OCI-LY7 (cell line): ENCODE data around the gene MTA3.
"Not testable (repeated sequence)": the region's sequence is repeated elsewhere in the genome, so short reads cannot be mapped to it uniquely, and the experiment has no call there.

Source experiments
- EZH2phosphoT487 ChIP-seq: fragments of 200-600 bp; sonication (generic); IDR thresholded peaks from 2 replicates; pipeline ENCODE4 v1.6.1; 2018; ENCODE audit warnings: low read depth, borderline replicate concordance, mild to moderate bottlenecking, mixed run types, antibody characterized with exemption, low read length, moderate library complexity, mixed read lengths
- TF ChIP-seq, protein P1 (sequence below): fragments of 200-600 bp; sonication (generic); conservative IDR thresholded peaks from 2 replicates; pipeline ENCODE4 v1.5.1; 2014; ENCODE audit warnings: mild to moderate bottlenecking, antibody characterized with exemption, low read length, moderate library complexity, mixed read lengths

DNA sequence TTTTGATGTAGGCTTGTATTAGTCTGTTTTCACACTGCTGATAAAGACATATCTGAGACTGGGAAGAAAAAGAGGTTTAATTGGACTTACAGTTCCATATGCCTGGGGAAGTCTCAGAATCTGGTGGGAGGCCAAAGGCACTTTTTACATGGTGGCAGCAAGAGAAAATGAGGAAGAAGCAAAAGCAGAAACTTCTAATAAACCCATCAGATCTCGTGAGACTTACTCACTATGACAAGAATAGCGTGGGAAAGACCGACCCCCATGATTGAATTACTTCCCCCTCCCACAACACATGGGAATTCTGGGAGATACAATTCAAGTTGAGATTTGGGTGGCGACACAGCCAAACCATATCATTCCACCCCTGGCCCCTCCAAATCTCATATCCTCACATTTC is 162.9 kb downstream of the MTA3 start:
- TF ChIP-seq, protein P1, sequence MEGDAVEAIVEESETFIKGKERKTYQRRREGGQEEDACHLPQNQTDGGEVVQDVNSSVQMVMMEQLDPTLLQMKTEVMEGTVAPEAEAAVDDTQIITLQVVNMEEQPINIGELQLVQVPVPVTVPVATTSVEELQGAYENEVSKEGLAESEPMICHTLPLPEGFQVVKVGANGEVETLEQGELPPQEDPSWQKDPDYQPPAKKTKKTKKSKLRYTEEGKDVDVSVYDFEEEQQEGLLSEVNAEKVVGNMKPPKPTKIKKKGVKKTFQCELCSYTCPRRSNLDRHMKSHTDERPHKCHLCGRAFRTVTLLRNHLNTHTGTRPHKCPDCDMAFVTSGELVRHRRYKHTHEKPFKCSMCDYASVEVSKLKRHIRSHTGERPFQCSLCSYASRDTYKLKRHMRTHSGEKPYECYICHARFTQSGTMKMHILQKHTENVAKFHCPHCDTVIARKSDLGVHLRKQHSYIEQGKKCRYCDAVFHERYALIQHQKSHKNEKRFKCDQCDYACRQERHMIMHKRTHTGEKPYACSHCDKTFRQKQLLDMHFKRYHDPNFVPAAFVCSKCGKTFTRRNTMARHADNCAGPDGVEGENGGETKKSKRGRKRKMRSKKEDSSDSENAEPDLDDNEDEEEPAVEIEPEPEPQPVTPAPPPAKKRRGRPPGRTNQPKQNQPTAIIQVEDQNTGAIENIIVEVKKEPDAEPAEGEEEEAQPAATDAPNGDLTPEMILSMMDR = not testable (repeated sequence)
- TF ChIP-seq EZH2phosphoT487 = not testable (repeated sequence)
